ENCODE results near the gene SOX10.
"Not testable (repeated sequence)": the region's sequence is repeated elsewhere in the genome, so short reads cannot be mapped to it uniquely, and the experiment has no call there.

Gene SOX10

DNA sequence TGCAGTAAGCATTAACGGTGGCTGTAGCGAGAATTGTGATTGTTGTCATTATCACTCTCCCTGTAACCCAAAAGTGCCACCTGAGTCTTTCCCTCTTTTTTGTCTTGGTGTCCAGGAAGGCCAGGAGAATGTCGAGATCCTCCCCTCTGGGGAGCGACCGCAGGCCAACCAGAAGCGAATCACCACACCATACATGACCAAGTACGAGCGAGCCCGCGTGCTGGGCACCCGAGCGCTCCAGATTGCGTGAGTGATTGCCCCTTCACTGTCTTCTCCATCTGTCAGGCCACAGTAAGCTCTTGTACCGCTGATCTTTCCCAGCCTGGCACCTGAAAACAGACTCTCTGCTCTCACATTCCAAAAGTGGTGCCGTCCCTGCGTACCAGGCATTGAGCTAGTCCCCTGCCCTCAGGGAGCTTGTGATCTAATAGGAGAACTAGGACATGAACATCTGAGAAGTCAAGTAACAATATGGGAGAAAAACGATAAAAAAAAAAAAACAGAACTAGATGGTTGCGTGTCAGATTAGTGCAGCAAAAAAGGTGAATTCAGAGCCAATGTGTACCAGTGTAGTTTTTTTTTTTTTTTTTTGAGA is 25.0 kb downstream of the SOX10 start:
- DNase-seq, result no peak

DNA sequence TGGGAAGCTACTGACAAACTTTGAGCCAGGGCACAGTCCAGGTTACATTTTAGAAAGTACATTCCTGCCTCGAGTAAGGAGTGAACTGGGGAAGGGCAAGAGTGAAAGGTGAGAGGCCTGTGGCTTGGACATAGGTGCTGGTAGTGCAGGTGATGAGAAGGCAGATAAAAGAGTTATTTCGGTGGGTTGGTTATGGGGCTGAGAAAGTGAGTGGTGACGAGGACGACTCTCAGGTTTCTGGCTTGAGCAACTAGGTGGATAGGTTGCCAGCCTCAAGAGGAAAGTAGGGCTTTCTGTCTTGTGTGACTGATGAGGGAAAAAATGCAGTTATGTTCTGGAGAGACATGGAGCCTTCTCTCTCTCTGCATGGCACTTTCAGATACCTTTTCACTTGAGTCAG is 27.1 kb downstream of the SOX10 start:
- no peak for DNase-seq

DNA sequence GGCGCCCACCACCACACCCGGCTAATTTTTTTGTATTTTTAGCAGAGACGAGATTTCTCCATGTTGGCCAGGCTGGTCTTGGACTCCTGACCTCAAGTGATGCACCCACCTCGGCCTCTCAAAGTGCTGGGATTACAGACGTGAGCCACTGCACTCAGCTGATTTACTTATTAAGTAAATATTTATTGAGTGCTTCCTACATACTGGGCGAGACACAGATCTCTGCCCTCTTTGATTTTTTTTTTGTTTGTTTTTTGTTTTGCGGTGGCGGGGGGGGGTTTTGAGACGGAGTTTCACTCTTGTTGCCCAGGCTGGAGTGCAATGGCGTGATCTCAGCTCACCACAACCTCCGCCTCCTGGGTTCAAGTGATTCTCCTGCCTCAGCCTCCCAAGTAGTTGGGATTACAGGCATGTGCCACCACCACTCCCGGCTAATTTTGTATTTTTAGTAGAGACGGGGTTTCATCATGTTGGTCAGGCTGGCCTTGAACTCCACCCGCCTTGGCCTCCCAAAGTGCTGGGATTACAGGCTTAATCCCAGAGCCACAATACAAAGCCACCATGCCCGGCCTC is 28.4 kb downstream of the SOX10 start:
- not testable (repeated sequence) for DNase-seq

DNA sequence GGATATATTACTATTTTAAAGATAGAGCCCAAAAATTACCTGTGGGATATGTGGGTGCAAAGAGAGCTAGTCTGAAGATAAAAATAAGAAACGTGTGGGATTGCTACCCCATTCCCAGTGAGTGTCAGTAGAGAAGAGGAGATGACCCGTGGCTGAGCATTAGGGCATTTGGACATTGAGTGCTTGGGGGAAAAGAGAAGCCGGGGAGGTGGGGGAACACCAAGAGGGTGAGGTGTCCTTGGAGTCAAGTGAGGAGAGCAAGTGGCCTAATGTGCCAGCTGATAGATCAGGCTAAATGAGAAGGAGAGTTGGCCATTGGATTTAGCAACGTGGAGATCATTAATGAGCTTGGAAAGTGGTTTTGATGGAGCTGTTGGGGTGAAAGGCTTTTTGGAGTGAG is 29.7 kb downstream of the SOX10 start:
- DNase-seq, result no peak

DNA sequence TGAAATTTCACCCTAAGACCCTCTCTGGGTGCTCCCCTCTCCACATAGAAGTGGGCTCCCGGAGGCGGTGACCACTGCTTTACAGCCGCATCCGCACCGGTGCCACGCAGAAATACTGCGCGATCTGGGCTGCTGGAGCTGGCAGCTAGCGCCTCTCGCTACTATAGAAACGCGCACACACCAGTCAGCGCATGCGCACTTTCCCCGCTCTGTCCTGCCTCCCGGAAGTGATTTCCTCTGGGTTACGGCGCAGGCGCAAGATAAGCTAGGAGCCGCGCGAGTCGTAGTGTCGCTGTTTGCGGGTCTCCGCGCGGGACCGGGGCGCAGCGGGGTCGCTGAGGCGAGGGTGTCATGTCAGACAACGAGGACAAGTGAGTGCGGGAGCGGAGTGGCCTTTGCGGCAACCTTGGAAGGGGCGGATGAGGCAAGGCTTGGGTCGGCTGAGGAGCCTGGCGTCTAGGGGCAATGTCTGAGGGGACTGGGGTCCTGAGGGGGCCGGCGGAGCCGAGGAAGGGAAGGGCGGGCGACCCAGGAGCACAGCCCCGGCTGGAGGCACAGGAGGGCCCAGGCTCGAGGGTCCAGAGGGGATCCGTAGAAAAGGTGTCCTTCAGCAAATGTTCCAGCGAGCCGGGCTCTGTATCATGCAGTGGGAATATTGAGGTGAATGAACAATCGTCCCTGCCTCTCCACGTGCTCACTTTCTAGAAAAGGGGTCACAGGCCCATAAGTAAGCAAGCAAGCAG is 30.7 kb downstream of the SOX10 start, which contains the start of the genes C22orf23 and POLR2F:
Gene C22orf23 (minus strand): TSS at position 165 of the 743 bp plus-strand sequence. CDS start 452 bp downstream, outside the sequence.
Gene POLR2F (plus strand): TSS at position 263 of the 743 bp plus-strand sequence. CDS start 89 bp downstream, at position 352.
- DNase-seq, result peak; percentile 62

DNA sequence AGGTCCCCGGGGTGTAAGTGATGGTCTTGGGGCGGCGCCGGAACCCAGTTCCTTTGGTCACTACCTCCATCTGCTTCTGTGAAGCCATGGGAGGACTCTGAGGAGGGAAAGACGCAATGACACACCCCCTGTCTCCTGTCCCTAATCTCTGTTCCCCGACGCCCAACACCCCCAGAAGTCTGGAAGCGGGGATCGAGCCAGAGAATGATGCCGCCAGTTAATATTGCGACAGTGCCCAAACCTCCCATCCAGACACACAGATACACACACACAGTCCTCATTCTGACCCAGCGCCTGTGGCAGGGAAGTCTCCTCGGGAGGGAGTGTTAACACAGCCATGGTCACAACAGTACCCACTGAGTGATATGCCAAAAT is 31.3 kb downstream of the SOX10 start:
- no peak for DNase-seq

DNA sequence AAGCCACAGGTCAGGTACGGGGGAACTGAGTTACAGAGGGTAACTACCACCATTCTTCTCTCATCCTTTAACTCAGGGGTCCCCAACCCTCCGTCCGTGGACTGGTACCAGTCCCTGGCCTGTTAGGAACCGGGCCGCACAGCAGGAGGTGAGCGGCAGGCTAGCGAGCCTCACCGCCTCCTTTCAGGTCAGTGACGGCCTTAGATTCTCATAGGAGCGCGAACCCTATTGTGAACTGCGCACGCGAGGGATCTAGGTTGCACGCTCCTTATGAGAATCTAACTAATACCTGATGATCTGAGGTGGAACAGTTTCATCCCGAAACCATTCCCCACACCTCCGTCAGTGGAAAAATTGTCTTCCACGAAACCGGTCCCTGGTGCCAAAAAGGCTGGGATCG is 31.7 kb downstream of the SOX10 start:
- DNase-seq, result not testable (repeated sequence)

DNA sequence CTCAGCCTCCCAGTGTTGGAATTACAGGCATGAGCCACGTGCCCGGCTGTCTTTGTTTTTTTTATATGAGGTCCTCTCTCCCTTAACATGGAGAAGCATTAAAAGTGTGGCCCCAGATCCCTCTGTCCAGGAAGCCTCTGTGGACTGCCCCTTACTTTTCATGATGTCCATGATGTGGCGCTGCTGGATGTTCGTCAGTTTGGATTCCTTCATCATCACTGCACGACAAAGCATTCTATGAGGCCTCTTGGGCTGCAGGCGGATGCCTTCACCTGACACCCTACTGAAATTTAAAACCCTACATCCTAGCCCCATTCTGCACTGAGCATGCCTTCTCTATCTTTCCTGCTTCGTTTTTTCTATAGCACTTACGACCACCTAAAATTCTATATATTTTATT is 33.0 kb downstream of the SOX10 start:
- DNase-seq, result no peak

DNA sequence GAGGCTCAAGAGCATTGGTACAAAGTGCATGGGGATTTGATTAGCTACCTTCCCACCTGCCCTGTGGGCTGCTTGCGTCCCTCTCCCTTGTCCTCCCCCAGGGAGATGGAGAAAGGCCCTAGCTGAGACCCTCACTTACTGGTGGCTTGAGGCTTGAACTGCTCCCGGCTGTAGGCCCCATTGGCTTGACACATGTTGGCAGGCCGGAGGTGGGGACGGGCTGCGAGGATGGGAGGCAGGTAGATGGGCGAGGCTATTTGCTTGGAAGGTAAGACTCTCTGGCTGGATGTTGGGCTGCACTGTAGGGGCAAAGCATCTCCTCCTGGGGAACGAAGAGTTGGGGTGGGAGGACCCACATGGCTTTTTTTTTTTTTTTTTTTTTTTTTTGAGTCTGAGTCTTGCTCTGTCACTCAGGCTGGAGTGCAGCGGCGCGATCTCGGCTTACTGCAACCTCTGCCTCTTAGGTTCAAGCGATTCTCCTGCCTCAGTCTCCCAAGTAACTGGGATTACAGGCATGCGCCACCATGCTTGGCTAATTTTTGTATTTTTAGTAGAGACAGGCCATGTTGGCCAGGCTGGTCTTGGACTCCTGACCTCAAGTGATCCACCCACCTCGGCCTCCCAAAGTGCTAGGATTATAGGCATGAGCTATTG is 37.1 kb downstream of the SOX10 start:
- not testable (repeated sequence) for DNase-seq

DNA sequence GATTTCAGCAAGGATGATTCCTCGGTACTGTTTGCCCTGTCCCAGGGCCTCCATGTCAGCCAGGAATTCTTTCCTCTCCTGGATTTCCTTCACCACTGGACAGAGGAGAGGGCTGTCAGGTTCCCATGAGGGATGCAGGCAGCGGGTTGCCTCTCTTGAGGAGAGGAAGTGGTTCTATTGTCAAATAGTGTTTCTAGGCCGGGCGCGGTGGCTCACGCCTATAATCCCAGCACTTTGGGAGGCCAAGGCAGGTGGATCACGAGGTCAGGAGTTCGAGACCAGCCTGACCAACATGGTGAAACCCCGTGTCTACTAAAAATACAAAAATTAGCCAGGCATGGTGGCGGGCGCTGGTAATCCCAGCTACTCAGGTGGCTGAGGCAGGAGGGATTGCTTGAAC is 39.9 kb downstream of the SOX10 start:
- not testable (repeated sequence) for DNase-seq

DNA sequence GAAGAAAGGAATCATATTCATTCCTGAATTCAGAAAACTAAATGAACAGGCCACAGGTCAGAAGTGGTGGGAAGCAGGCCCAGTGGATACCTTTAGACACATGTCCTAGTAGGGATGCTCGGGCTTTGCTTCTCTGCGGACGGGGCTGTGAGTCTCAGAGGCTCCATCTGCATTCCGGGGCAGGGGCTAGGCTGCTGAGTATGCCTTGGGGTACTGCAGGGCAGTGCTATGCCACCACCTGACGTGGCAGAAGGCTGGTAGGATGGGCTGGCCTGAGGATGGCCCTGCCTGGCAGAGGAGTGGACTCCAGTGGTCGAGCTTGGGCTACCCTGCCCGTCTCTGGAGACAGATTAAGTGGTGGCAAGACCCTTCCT is 40.5 kb downstream of the SOX10 start:
- no peak for DNase-seq

DNA sequence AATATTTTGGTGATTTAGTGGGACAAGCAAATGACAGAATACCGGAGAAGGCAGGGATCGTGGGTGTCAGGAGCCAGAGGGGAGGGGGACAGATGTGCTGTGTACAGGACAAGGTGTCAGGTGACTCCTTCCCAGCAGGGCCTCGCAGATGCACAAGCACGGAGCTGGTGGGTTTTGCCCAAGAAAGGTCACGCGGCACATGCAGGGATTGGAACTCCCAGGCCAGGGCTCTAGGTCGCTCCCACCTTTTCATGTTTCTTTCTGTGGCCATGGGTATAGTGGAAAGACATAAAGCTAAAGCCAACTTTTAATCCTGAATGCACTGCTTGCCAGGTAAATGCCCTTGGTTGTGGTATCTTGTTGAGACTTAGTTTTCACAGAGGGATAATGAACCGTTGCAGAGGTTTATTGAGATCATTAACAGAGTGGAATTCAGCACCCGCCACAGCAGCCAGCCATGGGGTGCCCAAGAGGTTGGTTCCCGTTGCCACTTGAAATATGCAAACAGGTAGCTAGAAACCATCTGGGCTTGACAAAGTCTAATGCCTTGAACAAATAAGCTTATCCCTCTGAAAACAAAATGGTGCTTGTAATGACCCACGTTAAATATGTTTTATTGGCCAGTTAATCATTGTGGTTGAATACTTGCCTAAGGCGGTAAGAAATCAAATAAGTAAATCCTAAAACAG is 41.1 kb downstream of the SOX10 start:
- no peak for DNase-seq

DNA sequence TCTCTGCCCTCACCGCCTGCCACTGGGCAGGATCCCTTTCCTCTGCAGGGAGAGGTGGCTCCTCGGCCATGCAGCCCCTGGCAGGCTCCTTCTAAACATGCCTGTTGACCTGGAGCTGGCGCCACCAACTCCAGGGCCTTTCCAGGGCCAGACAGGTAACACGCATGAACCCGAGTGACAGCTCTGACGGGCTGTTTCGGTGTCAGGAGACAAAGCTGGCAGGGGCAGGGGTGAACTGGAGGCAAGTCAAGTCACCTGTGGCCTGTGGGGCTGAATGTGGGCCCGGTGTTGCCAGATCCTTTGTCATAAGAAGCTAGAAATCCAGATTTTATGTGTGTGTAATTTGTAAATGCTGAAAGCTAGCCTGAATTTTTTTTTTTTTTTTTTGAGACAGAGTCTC is 42.2 kb downstream of the SOX10 start:
- DNase-seq, result no peak

DNA sequence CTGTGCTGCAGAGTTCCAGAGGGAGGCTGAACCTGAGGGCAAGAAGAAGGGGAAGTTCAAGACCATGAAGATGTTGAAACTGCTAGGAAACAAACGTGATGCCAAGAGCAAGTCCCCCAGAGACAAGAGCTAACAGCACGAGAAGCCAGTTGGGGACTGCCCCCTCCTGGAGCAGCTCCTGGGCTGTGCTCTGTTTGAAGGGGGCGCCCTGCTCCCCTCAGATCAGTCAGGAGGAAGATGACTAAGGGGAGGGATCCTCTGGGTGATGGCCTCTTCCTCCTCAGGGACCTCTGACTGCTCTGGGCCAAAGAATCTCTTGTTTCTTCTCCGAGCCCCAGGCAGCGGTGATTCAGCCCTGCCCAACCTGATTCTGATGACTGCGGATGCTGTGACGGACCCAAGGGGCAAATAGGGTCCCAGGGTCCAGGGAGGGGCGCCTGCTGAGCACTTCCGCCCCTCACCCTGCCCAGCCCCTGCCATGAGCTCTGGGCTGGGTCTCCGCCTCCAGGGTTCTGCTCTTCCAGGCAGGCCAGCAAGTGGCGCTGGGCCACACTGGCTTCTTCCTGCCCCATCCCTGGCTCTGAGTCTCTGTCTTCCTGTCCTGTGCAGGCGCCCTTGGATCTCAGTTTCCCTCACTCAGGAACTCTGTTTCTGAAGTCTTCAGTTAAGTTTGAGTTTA is 43.5 kb downstream of the SOX10 start:
- DNase-seq, result no peak

DNA sequence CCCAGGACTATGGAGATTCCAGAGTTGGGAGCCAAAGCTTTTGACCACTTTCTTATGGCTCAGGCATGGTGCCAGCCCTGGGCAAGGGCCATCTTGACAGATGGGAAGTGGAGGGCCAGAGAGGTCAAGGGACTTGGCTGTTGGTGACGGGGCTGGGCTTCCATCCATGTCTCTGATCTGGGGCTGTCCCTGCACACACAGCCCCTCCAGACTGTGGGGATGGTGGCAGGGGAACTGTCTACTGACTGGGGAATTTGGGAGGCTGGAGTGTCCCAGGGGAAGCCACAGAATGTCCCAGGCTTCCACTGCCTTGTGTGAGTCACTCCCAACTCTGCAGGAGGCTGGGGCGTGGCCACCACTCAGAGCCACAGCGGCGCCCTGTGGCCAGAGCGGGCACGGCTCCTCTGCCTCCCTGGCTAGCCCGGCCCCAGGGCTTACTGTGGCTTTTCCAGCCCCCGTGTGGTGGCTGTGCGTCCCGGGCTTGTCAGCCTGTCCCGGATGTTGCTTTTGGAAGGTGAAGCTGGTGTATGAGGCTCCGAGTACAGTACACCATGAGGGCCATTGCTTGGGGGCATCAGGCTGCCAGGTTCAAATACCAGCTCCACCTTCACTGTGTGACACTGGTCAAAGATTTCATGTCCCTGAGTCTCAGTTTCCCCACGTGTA is 50.5 kb downstream of the SOX10 start:
- DNase-seq, result no peak

DNA sequence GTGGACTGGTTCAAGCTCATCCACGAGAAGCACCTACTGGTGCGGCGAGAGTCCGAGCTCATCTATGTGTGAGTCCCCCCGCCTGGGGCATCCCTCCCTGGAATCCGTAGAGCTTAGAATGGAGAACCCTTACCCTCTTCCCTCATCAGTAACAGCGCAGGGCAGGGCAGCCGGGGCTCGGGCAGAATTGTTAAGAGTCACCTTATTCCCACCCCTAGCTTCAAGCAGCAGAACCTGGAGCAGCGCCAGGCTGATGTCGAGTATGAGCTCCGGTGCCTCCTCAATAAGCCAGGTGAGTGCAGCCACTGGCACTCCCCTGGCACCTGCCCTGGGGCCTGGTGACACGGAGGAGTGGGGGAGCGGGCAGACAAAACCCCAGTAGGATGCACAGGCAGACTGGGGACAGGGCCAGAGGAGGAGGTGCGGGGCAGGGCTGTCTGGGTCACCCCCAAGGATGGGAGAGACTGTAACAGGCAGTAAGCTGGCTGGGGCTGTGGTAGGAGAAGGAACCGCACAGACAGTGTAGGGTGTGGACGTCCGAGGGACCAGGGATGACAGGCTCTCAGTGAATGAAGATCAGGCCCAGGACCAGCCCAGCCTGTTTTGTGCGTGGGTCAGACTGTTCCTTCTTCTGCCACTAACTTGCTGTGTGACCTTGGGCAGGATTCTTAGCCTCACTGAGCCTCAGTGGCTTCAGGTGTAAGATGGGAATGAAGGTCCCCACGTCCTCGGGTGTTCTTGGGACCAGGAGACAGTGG is 51.4 kb downstream of the SOX10 start:
- no peak for DNase-seq

DNA sequence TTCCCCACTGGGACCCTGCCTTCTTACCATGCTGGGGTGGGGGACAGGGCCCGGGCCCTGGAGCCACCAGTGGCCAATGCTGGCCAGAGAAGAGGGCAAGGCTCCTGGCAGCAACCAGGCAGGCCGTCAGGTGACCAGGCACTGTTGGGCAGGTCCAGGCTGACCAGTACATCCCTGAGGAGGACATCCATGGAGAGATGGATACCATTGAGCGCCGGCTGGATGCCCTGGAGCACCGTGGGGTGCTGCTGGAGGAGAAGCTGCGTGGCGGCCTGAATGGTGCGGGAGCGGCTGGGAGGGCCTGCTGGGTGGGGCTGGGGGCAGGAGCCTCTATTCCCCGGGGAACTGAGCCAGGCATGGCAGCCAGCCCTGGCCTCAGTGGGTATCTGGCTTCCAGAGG is 52.0 kb downstream of the SOX10 start:
- no peak for DNase-seq

DNA sequence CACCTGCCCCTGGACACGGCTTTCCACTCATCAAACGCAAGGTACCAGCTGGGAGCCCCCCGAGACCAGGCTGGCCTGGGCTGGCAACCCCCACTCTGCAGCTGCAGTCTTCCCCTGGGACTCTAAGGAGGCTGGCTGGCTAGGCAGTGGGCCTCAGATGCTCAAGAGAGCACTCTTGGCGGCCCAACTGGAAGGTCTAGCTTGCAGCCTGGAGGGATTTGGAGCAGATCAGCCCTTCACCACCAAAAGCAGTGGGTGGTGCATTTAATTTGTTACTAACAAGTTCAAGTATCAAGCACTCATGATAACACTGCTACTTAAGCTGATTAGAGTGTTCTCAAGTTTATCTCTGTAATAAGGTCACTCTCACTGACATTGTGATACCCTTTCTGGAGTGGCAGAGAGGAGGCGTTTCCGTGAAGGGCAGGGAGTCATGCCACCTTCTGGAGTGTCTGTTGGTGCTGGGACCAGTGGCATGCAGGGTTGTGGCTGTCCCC is 52.4 kb downstream of the SOX10 start:
- DNase-seq, result no peak

DNA sequence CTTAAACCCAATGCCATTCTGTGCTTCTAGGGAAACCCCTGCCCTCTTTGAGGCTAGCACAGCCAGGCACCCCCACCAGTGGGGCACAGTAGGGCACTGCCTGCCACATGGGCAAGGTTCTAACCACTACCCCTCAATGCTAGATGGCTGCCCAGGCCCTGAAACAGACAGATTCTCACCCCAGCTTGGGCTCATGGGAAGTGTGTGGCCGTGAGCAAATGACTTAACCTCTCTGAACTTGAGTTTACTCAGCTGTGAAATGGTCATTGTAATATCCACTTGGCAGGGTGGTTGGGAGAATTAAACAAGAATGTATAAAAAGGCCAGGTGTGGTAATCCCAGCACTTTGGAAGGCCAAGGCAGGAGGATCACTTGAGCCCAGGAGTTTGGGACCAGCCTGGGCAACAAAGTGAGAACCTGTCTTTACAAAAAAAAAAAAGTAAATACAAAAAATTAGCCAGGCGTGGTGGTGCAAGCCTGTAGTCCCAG is 53.4 kb downstream of the SOX10 start:
- DNase-seq, result no peak

DNA sequence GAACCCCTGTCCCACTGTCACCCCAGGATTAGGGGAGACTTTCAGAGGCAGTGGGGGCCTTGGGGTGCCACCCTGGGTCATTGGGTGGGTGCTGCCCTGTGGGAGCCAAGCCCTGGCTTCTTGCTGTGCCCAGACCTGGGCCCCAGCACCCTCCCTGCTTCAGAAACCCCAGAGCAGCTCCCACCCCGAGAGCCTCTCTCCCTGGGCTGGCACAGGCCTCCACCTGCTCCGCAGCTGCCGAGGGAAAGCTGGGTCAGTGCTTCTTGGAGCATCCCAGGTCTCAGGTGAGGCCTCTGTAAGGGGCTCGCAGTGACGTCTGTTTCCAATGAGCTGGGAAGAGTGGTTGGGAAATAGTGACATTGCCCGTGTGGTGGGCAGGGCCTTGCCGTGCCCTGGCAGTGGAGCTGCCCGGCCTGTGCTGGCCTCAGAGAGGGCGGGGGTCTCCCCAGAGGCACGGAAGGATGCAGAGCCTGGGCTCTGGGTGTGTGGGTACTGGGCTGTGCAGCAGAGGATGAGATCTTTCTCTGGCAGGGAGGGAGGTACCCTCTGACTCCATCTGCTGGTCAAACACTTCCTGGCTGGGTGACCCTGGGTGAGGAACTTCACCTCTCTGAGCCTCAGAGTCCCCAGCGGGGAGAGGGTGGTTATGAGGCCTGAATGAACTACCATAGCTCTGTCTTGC is 53.9 kb downstream of the SOX10 start:
- no peak for DNase-seq

Measured in cortex of kidney (tissue), 1 donor.